WTC11 (cell line): ENCODE data around the gene GRIK2.

Experiments
- JUN ChIP-seq: sonication (generic); formaldehyde crosslinking; IDR thresholded peaks from 2 replicates; pipeline ENCODE4 v1.8.0; 2023; ENCODE audit warnings: mild to moderate bottlenecking, missing genetic modification reagents
- NR2C2 ChIP-seq: sonication (generic); formaldehyde crosslinking; IDR thresholded peaks from 2 replicates; pipeline ENCODE4 v1.8.0; 2022; ENCODE audit warnings: mild to moderate bottlenecking, missing genetic modification reagents
- SP1 ChIP-seq: sonication (generic); formaldehyde crosslinking; conservative IDR thresholded peaks from 2 replicates; pipeline ENCODE4 v1.8.1; 2022; ENCODE audit warnings: missing genetic modification reagents
- ZNF138 ChIP-seq: sonication (generic); formaldehyde crosslinking; conservative IDR thresholded peaks from 2 replicates; pipeline ENCODE4 v1.8.1; 2022; ENCODE audit warnings: mild to moderate bottlenecking, moderate library complexity, missing genetic modification reagents
- ZNF219 ChIP-seq: sonication (generic); formaldehyde crosslinking; IDR thresholded peaks from 2 replicates; pipeline ENCODE4 v1.8.0; 2023; ENCODE audit warnings: missing genetic modification reagents, mild to moderate bottlenecking, borderline replicate concordance
- TF ChIP-seq, protein P1 (sequence below): fragments of 200-600 bp; IDR thresholded peaks from 2 replicates; pipeline ENCODE4 v1.8.0; 2022; ENCODE audit warnings: antibody characterized with exemption
- TF ChIP-seq, protein P2 (sequence below): sonication (generic); formaldehyde crosslinking; IDR thresholded peaks from 2 replicates; pipeline ENCODE4 v1.8.0; 2022; ENCODE audit warnings: mild to moderate bottlenecking, missing genetic modification reagents
- TF ChIP-seq, protein P3 (sequence below): sonication (generic); formaldehyde crosslinking; IDR thresholded peaks from 2 replicates; pipeline ENCODE4 v1.8.1; 2022; ENCODE audit warnings: low read depth, mild to moderate bottlenecking, moderate library complexity, missing genetic modification reagents, borderline replicate concordance
- TF ChIP-seq, protein P4 (sequence below): sonication (generic); formaldehyde crosslinking; conservative IDR thresholded peaks from 2 replicates; pipeline ENCODE4 v1.8.1; 2022; ENCODE audit warnings: mild to moderate bottlenecking, missing genetic modification reagents
- TF ChIP-seq, protein P5 (sequence below): sonication (generic); formaldehyde crosslinking; IDR thresholded peaks from 2 replicates; pipeline ENCODE4 v1.8.0; 2022; ENCODE audit warnings: missing genetic modification reagents
- TF ChIP-seq, protein P6 (sequence below): sonication (generic); formaldehyde crosslinking; IDR thresholded peaks from 2 replicates; pipeline ENCODE4 v1.8.1; 2023; ENCODE audit warnings: mild to moderate bottlenecking, missing genetic modification reagents

DNA sequence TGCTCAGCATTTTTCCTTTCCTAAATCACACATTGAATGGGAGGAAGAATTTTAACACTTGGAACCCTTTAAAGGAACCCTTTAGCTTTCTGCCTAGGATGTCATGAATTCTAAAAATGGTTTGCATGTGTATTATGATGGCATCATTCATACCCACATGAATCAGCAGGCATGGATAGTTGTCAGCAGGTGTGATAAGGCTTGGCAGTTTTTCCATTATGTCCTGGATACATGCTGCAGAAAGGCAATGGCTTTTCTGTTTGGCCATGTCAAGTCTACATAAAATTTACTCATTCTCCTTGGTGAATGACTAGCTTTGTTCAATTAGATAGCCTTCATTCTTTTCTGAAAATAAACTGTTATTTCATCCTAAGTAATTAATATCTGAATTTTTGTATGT, 353.7 kb downstream of the GRIK2 start:
- TF ChIP-seq, protein P1, sequence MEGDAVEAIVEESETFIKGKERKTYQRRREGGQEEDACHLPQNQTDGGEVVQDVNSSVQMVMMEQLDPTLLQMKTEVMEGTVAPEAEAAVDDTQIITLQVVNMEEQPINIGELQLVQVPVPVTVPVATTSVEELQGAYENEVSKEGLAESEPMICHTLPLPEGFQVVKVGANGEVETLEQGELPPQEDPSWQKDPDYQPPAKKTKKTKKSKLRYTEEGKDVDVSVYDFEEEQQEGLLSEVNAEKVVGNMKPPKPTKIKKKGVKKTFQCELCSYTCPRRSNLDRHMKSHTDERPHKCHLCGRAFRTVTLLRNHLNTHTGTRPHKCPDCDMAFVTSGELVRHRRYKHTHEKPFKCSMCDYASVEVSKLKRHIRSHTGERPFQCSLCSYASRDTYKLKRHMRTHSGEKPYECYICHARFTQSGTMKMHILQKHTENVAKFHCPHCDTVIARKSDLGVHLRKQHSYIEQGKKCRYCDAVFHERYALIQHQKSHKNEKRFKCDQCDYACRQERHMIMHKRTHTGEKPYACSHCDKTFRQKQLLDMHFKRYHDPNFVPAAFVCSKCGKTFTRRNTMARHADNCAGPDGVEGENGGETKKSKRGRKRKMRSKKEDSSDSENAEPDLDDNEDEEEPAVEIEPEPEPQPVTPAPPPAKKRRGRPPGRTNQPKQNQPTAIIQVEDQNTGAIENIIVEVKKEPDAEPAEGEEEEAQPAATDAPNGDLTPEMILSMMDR = no peak
- no peak for TF ChIP-seq ZNF219 (CRISPR knock-in tag)
- TF ChIP-seq, protein P2, sequence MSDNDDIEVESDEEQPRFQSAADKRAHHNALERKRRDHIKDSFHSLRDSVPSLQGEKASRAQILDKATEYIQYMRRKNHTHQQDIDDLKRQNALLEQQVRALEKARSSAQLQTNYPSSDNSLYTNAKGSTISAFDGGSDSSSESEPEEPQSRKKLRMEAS (CRISPR knock-in tag) = no peak
- TF ChIP-seq, protein P3, sequence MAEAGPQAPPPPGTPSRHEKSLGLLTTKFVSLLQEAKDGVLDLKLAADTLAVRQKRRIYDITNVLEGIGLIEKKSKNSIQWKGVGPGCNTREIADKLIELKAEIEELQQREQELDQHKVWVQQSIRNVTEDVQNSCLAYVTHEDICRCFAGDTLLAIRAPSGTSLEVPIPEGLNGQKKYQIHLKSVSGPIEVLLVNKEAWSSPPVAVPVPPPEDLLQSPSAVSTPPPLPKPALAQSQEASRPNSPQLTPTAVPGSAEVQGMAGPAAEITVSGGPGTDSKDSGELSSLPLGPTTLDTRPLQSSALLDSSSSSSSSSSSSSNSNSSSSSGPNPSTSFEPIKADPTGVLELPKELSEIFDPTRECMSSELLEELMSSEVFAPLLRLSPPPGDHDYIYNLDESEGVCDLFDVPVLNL (CRISPR knock-in tag) = no peak
- TF ChIP-seq JUN (CRISPR knock-in tag) = no peak
- TF ChIP-seq, protein P4, sequence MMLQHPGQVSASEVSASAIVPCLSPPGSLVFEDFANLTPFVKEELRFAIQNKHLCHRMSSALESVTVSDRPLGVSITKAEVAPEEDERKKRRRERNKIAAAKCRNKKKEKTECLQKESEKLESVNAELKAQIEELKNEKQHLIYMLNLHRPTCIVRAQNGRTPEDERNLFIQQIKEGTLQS = no peak
- TF ChIP-seq, protein P5, sequence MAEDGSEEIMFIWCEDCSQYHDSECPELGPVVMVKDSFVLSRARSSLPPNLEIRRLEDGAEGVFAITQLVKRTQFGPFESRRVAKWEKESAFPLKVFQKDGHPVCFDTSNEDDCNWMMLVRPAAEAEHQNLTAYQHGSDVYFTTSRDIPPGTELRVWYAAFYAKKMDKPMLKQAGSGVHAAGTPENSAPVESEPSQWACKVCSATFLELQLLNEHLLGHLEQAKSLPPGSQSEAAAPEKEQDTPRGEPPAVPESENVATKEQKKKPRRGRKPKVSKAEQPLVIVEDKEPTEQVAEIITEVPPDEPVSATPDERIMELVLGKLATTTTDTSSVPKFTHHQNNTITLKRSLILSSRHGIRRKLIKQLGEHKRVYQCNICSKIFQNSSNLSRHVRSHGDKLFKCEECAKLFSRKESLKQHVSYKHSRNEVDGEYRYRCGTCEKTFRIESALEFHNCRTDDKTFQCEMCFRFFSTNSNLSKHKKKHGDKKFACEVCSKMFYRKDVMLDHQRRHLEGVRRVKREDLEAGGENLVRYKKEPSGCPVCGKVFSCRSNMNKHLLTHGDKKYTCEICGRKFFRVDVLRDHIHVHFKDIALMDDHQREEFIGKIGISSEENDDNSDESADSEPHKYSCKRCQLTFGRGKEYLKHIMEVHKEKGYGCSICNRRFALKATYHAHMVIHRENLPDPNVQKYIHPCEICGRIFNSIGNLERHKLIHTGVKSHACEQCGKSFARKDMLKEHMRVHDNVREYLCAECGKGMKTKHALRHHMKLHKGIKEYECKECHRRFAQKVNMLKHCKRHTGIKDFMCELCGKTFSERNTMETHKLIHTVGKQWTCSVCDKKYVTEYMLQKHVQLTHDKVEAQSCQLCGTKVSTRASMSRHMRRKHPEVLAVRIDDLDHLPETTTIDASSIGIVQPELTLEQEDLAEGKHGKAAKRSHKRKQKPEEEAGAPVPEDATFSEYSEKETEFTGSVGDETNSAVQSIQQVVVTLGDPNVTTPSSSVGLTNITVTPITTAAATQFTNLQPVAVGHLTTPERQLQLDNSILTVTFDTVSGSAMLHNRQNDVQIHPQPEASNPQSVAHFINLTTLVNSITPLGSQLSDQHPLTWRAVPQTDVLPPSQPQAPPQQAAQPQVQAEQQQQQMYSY = no peak
- TF ChIP-seq ZNF138 (CRISPR knock-in tag) = no peak
- no peak for TF ChIP-seq SP1 (CRISPR knock-in tag)
- no peak for TF ChIP-seq NR2C2
- TF ChIP-seq, protein P6, sequence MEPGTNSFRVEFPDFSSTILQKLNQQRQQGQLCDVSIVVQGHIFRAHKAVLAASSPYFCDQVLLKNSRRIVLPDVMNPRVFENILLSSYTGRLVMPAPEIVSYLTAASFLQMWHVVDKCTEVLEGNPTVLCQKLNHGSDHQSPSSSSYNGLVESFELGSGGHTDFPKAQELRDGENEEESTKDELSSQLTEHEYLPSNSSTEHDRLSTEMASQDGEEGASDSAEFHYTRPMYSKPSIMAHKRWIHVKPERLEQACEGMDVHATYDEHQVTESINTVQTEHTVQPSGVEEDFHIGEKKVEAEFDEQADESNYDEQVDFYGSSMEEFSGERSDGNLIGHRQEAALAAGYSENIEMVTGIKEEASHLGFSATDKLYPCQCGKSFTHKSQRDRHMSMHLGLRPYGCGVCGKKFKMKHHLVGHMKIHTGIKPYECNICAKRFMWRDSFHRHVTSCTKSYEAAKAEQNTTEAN = no peak
